ENCODE measurements around the gene SEC16B.

The SEC16B gene

GRCh38 chr1:177960939-177961622 is 8.8 kb downstream of the SEC16B start:
- TF ChIP-seq GATA2 (IDR thresholded peaks at IDR 0.05; ENCODE audit: low read depth, low read length) = no peak
- TF ChIP-seq GATA3 (IDR thresholded peaks at IDR 0.05; ENCODE audit: low read depth, low read length) = no peak

- TF ChIP-seq GATA2 (IDR thresholded peaks at IDR 0.05; ENCODE audit: low read depth, low read length) (no peak), GATA3 (IDR thresholded peaks at IDR 0.05; ENCODE audit: low read depth, low read length) (no peak)
Measured at GRCh38 chr1:177959811-177960515, 9.9 kb downstream of the SEC16B start.

- TF ChIP-seq GATA2 (IDR thresholded peaks at IDR 0.05; ENCODE audit: low read depth, low read length) (no peak), GATA3 (IDR thresholded peaks at IDR 0.05; ENCODE audit: low read depth, low read length) (no peak)
Measured at GRCh38 chr1:177958092-177958491, 11.8 kb downstream of the SEC16B start.

GRCh38 chr1:177954076-177954475 is 15.8 kb downstream of the SEC16B start:
- TF ChIP-seq GATA3 (IDR thresholded peaks at IDR 0.05; ENCODE audit: low read depth, low read length) (no peak), GATA2 (IDR thresholded peaks at IDR 0.05; ENCODE audit: low read depth, low read length) (no peak)

- TF ChIP-seq GATA2 (IDR thresholded peaks at IDR 0.05; ENCODE audit: low read depth, low read length) (no peak), GATA3 (IDR thresholded peaks at IDR 0.05; ENCODE audit: low read depth, low read length) (no peak)
Measured at GRCh38 chr1:177953549-177953948, 16.3 kb downstream of the SEC16B start.

GRCh38 chr1:177952691-177953090 is 17.2 kb downstream of the SEC16B start:
- no peak for TF ChIP-seq GATA3 (IDR thresholded peaks at IDR 0.05; ENCODE audit: low read depth, low read length)
- TF ChIP-seq GATA2 (IDR thresholded peaks at IDR 0.05; ENCODE audit: low read depth, low read length) = no peak

- TF ChIP-seq GATA2 (IDR thresholded peaks at IDR 0.05; ENCODE audit: low read depth, low read length) (no peak), GATA3 (IDR thresholded peaks at IDR 0.05; ENCODE audit: low read depth, low read length) (no peak)
Measured at GRCh38 chr1:177952249-177952648, 17.6 kb downstream of the SEC16B start.

GRCh38 chr1:177950506-177950905 is 19.4 kb downstream of the SEC16B start:
- TF ChIP-seq GATA3 (IDR thresholded peaks at IDR 0.05; ENCODE audit: low read depth, low read length) = no peak

GRCh38 chr1:177948336-177948972 is 21.4 kb downstream of the SEC16B start:
- TF ChIP-seq GATA2 (IDR thresholded peaks at IDR 0.05; ENCODE audit: low read depth, low read length) (no peak), GATA3 (IDR thresholded peaks at IDR 0.05; ENCODE audit: low read depth, low read length) (no peak)

GRCh38 chr1:177947623-177948022 is 22.2 kb downstream of the SEC16B start:
- TF ChIP-seq GATA3 (IDR thresholded peaks at IDR 0.05; ENCODE audit: low read depth, low read length) (no peak), GATA2 (IDR thresholded peaks at IDR 0.05; ENCODE audit: low read depth, low read length) (no peak)

GRCh38 chr1:177945943-177946650 is 23.8 kb downstream of the SEC16B start:
- TF ChIP-seq GATA2 (IDR thresholded peaks at IDR 0.05; ENCODE audit: low read depth, low read length) (no peak), GATA3 (IDR thresholded peaks at IDR 0.05; ENCODE audit: low read depth, low read length) (no peak)

- TF ChIP-seq GATA2 (IDR thresholded peaks at IDR 0.05; ENCODE audit: low read depth, low read length) (no peak), GATA3 (IDR thresholded peaks at IDR 0.05; ENCODE audit: low read depth, low read length) (no peak)
Measured at GRCh38 chr1:177944016-177944949, 25.6 kb downstream of the SEC16B start.

- TF ChIP-seq GATA3 (IDR thresholded peaks at IDR 0.05; ENCODE audit: low read depth, low read length) = no peak
- no peak for TF ChIP-seq GATA2 (IDR thresholded peaks at IDR 0.05; ENCODE audit: low read depth, low read length)
Measured at GRCh38 chr1:177941976-177942375, 27.9 kb downstream of the SEC16B start.
